ENCODE measurements around the gene EPB41L4A. TPM values are rescaled to one million over a fixed set of nuclear protein-coding genes. Genes with fewer than 3 reads are reported as not detected.
A peak's percentile ranks its signal among the peaks of the same experiment; 100 is the strongest.

The EPB41L4A gene
- total RNA-seq, 2 donors from 2014 or later: 9.7 to 12.2 TPM

DNA sequence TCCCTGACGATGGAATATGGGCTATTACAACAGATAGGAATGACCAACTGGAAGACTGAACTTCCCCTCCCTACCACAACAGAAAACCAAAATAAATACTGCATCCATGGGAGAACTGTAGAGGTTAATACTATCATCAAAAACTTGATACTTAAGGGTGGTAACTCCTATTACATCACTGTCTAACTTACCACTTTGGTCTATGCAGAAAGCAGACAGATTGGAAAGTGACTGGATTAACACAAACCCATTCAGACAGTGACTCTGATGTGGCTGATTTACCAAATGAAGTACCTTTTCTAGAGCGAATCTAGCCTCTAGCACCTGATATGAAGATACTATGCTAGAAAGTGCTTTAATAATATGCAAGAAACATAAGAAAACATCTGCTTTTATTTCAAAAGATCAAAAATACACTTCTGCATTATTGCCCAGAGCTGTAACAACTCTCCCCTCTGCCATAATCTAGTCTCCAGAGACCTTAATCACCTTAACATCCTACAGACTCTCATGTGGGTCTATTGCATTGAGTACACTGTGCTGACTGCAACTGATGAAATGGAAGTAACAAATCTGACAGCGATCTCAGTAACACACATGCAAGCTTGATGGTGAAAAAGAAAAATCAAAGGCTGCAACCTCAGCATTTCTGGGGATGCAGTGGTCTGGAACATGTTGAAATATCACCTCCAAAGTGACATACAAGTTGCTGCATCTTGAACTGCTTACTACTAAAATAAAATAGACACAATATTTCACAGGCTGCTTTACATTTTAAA, 62.7 kb downstream of the EPB41L4A start:
- Histone ChIP-seq H3K9me3 (no peaks in the 10 kb centered on the region), H3K4me3 (no peak overlapping the region), H3K4me1 (ENCODE audit: control insufficient read depth in 1 of 2, low read depth in 2 of 2) (peaks cover 0 to 6% of the 10 kb centered on the region in 2 donors), H3K36me3 (no peaks in the 10 kb centered on the region), H3K27me3 (replicated peaks; ENCODE audit: insufficient read depth) (no peaks in the 10 kb centered on the region), H3K27ac (no peak overlapping the region)
- TF ChIP-seq, protein P1, sequence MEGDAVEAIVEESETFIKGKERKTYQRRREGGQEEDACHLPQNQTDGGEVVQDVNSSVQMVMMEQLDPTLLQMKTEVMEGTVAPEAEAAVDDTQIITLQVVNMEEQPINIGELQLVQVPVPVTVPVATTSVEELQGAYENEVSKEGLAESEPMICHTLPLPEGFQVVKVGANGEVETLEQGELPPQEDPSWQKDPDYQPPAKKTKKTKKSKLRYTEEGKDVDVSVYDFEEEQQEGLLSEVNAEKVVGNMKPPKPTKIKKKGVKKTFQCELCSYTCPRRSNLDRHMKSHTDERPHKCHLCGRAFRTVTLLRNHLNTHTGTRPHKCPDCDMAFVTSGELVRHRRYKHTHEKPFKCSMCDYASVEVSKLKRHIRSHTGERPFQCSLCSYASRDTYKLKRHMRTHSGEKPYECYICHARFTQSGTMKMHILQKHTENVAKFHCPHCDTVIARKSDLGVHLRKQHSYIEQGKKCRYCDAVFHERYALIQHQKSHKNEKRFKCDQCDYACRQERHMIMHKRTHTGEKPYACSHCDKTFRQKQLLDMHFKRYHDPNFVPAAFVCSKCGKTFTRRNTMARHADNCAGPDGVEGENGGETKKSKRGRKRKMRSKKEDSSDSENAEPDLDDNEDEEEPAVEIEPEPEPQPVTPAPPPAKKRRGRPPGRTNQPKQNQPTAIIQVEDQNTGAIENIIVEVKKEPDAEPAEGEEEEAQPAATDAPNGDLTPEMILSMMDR (IDR thresholded peaks at IDR 0.05): no peak
- no peak for DNase-seq (ENCODE audit: low spot score)
- ATAC-seq (ENCODE audit: insufficient number of reproducible peaks, low FRiP score, low read depth): no peak

DNA sequence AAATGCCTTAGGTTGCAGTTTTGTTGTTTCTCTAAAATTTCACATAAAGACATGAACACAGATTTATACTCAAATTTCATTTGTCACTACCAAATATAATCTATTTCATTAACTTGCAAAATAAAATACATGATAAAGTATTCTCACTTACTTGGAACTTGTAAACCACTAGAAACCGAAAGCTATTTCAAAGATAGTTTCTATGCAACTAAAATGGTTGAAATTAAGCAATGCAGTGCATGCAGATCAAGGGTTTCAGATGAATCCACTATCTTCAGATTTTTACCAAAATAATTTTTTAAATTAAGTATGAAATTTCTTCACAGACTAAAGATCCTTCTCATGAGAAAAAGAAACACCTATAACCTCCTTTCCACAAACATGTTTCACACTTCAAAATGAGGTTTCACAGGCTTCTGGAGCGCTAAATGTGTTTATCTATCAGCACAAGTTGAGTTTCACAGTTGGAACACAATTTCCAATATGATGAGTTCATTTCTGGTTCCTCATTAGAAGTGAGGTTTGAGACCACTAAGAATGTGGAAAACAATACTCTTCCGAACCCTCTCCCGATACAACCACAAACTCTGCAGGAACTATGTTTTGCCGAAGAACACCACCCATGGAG, 63.9 kb downstream of the EPB41L4A start:
- Histone ChIP-seq H3K36me3 (no peaks in the 10 kb centered on the region), H3K4me3 (no peak overlapping the region), H3K27me3 (replicated peaks; ENCODE audit: insufficient read depth) (no peaks in the 10 kb centered on the region), H3K9me3 (no peaks in the 10 kb centered on the region), H3K4me1 (ENCODE audit: control insufficient read depth in 1 of 2, low read depth in 2 of 2) (peaks cover 0 to 14% of the 10 kb centered on the region in 2 donors), H3K27ac (no peak overlapping the region)
- no peak for DNase-seq (ENCODE audit: low spot score)
- ATAC-seq (ENCODE audit: insufficient number of reproducible peaks, low FRiP score, low read depth): no peak
- TF ChIP-seq, protein P1 (IDR thresholded peaks at IDR 0.05): no peak

DNA sequence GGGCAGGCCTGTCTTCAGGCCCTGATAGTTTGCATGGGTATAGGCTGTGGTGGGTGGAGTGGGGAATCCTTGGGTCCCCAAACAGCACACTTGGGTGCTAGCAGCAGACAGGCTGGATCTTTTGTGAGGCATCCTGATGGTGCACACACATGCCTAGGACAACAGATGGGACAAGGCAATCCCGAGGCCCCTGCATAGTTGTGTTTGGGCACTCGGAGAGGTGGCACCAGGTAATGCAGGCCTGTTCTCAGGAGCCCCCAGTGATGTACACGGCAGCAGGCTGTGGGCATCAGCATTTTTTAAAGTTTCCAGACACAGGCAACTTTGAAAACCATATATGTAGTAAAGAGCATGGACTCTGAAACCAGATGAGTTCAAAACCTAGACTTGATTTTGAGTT, 65.4 kb downstream of the EPB41L4A start:
- Histone ChIP-seq H3K9me3 (no peaks in the 10 kb centered on the region), H3K27ac (no peak overlapping the region), H3K4me1 (ENCODE audit: control insufficient read depth in 1 of 2, low read depth in 2 of 2) (peaks cover 0 to 14% of the 10 kb centered on the region in 2 donors), H3K36me3 (no peaks in the 10 kb centered on the region), H3K4me3 (no peak overlapping the region), H3K27me3 (replicated peaks; ENCODE audit: insufficient read depth) (no peaks in the 10 kb centered on the region)
- no peak for DNase-seq (ENCODE audit: low spot score)
- TF ChIP-seq, protein P1 (IDR thresholded peaks at IDR 0.05): no peak
- no peak for ATAC-seq (ENCODE audit: insufficient number of reproducible peaks, low FRiP score, low read depth)

DNA sequence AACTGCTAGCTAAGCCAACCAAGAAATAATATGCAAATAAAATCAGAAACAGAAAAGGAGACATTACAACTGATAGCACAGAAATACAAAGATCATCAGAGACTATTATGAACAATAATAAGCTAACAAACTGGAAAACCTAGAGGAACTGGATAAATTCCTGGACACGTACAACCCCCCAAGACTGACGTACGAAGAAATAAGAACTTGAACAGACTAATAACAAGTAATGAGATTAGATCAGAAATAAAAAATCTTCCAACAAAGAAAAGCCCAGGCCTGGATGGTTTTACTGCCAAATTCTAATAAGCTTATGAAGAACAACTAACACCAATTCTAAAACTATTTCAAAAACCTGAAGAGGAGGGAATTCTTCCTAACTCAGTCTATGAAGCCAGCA, 67.9 kb downstream of the EPB41L4A start:
- no peaks in the 10 kb centered on the region for H3K27me3 ChIP-seq (replicated peaks; ENCODE audit: insufficient read depth)
- peak overlapping the region in 1 of 2 donors; percentile 27 for H3K27ac ChIP-seq
- ATAC-seq (ENCODE audit: insufficient number of reproducible peaks, low FRiP score, low read depth) (no peak), DNase-seq (ENCODE audit: low spot score) (no peak)
- TF ChIP-seq, protein P1 (IDR thresholded peaks at IDR 0.05): no peak
- H3K4me3 ChIP-seq: peak overlapping the region; percentile 15
- H3K4me1 ChIP-seq (ENCODE audit: control insufficient read depth in 1 of 2, low read depth in 2 of 2): peaks cover 0 to 14% of the 10 kb centered on the region in 2 donors
- H3K36me3 ChIP-seq: no peaks in the 10 kb centered on the region
- H3K9me3 ChIP-seq: no peaks in the 10 kb centered on the region

DNA sequence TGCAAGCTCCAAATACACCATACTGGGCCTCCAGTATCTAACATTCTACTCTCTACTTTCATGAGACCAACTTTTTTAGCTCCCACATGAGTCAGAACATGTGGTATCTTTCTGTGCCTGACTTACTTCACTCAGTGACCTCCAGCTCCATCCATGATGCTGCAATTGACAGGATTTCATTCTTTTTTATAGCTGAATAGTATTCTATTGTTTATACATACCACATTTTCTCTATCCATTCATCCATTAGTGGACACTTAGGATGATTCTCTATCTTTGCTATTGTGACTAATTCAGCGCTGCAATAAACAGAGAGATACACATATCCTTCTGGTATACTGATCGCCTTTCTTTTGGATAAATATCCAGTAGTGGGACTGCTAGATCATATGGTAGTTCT, 68.5 kb downstream of the EPB41L4A start:
- Histone ChIP-seq H3K36me3 (no peaks in the 10 kb centered on the region), H3K27me3 (replicated peaks; ENCODE audit: insufficient read depth) (no peaks in the 10 kb centered on the region), H3K9me3 (no peaks in the 10 kb centered on the region), H3K4me1 (ENCODE audit: control insufficient read depth in 1 of 2, low read depth in 2 of 2) (peaks cover 0 to 14% of the 10 kb centered on the region in 2 donors), H3K4me3 (peak overlapping the region; percentile 15), H3K27ac (no peak overlapping the region)
- ATAC-seq (ENCODE audit: insufficient number of reproducible peaks, low FRiP score, low read depth) (no peak), DNase-seq (ENCODE audit: low spot score) (no peak)
- TF ChIP-seq, protein P1 (IDR thresholded peaks at IDR 0.05): no peak

Data from thoracic aorta (tissue), 2 donors.